Heart right ventricle (tissue), 16 donors: ENCODE results near the gene CDT1. TPM values are rescaled to one million over a fixed set of nuclear protein-coding genes. Genes with fewer than 3 reads are reported as not detected.
"Not testable (repeated sequence)": the region's sequence is repeated elsewhere in the genome, so short reads cannot be mapped to it uniquely, and the experiment has no call there.

Experiments
- ATAC-seq, 8 donors: fragments of 200-7000 bp; cut with Tn5 transposase; one replicate each; pipeline ENCODE4 v1.9.1; 2020; ENCODE audit warnings: mild to moderate bottlenecking in 8 of 8, moderate library complexity in 8 of 8, moderate number of reproducible peaks in 1 of 8
- DNase-seq, 2 donors: peaks; one replicate each; pipeline ENCODE4 v3.0.0-alpha.2; 2020
- H3K27ac ChIP-seq, 10 donors: fragments of 200-600 bp; sonication (generic) in 2 of 10; one replicate each; pipeline versions ENCODE4 v1.5.0 to v1.8.0; 2020 to 2022; ENCODE audit warnings: mild to moderate bottlenecking in 3 of 10
- H3K27me3 ChIP-seq, 7 donors: fragments of 200-600 bp; one replicate each; pipeline ENCODE4 v1.8.0; 2021 to 2022; ENCODE audit warnings: mild to moderate bottlenecking in 2 of 7
- H3K36me3 ChIP-seq, 9 donors: fragments of 200-600 bp; sonication (generic) in 1 of 9; one replicate each; pipeline versions ENCODE4 v1.5.0 to v1.8.0; 2020 to 2022; ENCODE audit warnings: mild to moderate bottlenecking in 2 of 9
- H3K4me1 ChIP-seq, 9 donors: fragments of 200-600 bp; sonication (generic) in 1 of 9; one replicate each; pipeline versions ENCODE4 v1.5.0 to v1.8.0; 2020 to 2022; ENCODE audit warnings: mild to moderate bottlenecking in 4 of 9
- H3K4me3 ChIP-seq, 10 donors: fragments of 200-600 bp; sonication (generic) in 2 of 10; one replicate each; pipeline versions ENCODE4 v1.5.0 to v1.8.0; 2020 to 2022; ENCODE audit warnings: mild to moderate bottlenecking in 7 of 10, moderate library complexity in 2 of 10
- H3K9me3 ChIP-seq, 11 donors: fragments of 200-600 bp in 10 of 11; sonication (generic) in 2 of 11; one replicate each; pipeline versions ENCODE4 v1.5.0 to v1.8.0; 2013 to 2022; ENCODE audit warnings: mild to moderate bottlenecking in 2 of 11, control low read depth in 1 of 11, moderate library complexity in 1 of 11
- CTCF ChIP-seq, 9 donors: fragments of 200-600 bp; sonication (generic) in 2 of 9; IDR thresholded peaks; one replicate each; pipeline versions ENCODE4 v1.5.0 to v1.8.0; 2021 to 2022; ENCODE audit warnings: antibody characterized with exemption in 9 of 9, mild to moderate bottlenecking in 5 of 9, moderate library complexity in 1 of 9
- WGBS, 2 donors: extraction: QIAGEN DNeasy Blood & Tissue Kit; methylation state at CpG; one replicate each; pipeline ENCODE4 v1.1.7; 2013; ENCODE audit warnings: inconsistent platforms in 1 of 2; 5-methylcytosine and 5-hydroxymethylcytosine counted together
- intact Hi-C, 10 donors: fragments of 100-400 bp; cut with DNase I; formaldehyde crosslinking; loops; one replicate each; pipeline versions ENCODE4 v1.11.1 to v1.14.2; 2022
- polyA plus RNA-seq, 2 donors: library from polyadenylated mRNA; stranded (reverse); fragments of 200-250 nt; gene quantifications; one replicate each; pipeline ENCODE4 v1.2.3, GENCODE V29; 2013
- total RNA-seq, 10 donors: library from RNA; stranded (reverse); fragmentation: NEBNext Ultra II Directional in 3 of 10; extraction: Animal tissue kit (Norgen Biotek cat#: 25700) in 3 of 10; gene quantifications; one replicate each; pipeline versions ENCODE4 v1.2.1 to v1.2.4, GENCODE V29; 2021 to 2023
- donor health status: Arrhythmogenic right ventricular cardiomyopathy.
- donor health status: ischemic (EF 13 %, LVEDD 7.1; RV severe dilation, severe dysfunction).
- donor health status: healthy with polysubstance abuse.
- donor health status: DM: no; HTN: yes; CAD: no.
- donor health status: DM: no; HTN: no; CAD: no.
- donor health status: ischemic (EF 25% LVEDD 6.9; RV normal size, moderate dysfunction).
- donor health status: ischemic (EF 25% LVEDD 5.7; RV mildly dilated, moderate dysfunction).
- donor health status: healthy.
- donor health status: DM: yes; HTN: yes; CAD: no.
- donor health status: Ischemic cardiomyopathy.
- donor health status: ischemic (EF 35%, LVEDD 5.7; RV mildly dilated, moderate dysfunction).
- donor health status: nonischemic (EF 11% LVEDD 7.7; RV severe dilation, severe dysfunction).
- donor health status: DM: yes; HTN: yes; CAD: no.
- donor health status: PGD.
- donor health status: ischemic (EF 29% LVEDD 5.4; RV normal size, mild dysfunction).
- donor health status: nonischemic (EF 23%, LVEDD 6.1; RV moderate dilation, normal function).

CDT1 gene
- total and polyA plus RNA-seq, 12 donors: 0.15 to 2.6 (median 0.35) TPM

- ATAC-seq (no peak), DNase-seq (no peak)
- intact Hi-C loops: loop anchor here in 1 of 10 donors (1.0 kb wide), 1 partner anchor 17 kb away; no protein-coding TSS in a partner anchor
- 89 to 90% methylated on average over 20 of the region's 20 CpGs for WGBS, 2 donors
- Histone ChIP-seq H3K4me1 (no peaks in the 10 kb centered on the region), H3K27ac (no peak overlapping the region), H3K36me3 (peaks cover 0 to 40% (median 7%) of the 10 kb centered on the region in 9 donors), H3K4me3 (no peak overlapping the region), H3K27me3 (no peaks in the 10 kb centered on the region), H3K9me3 (no peaks in the 10 kb centered on the region)
- no peak for TF ChIP-seq CTCF (IDR thresholded peaks at IDR 0.05)
Measured at GRCh38 chr16:88820385-88821025, 16.9 kb downstream of the CDT1 start.

GRCh38 chr16:88821168-88821850 lies 17.7 kb downstream of the CDT1 start:
- H3K27ac ChIP-seq: no peak overlapping the region
- DNase-seq (no peak), ATAC-seq (no peak)
- peaks cover 0 to 45% (median 7%) of the 10 kb centered on the region in 9 donors for H3K36me3 ChIP-seq
- no peaks in the 10 kb centered on the region for H3K4me1 ChIP-seq
- H3K9me3 ChIP-seq: no peaks in the 10 kb centered on the region
- no peak overlapping the region for H3K4me3 ChIP-seq
- WGBS, 2 donors: 82 to 93% methylated on average over 22 of the region's 22 CpGs
- TF ChIP-seq CTCF (IDR thresholded peaks at IDR 0.05): no peak
- intact Hi-C loops: no loop called here
- no peaks in the 10 kb centered on the region for H3K27me3 ChIP-seq

GRCh38 chr16:88822281-88823040 lies 18.9 kb downstream of the CDT1 start:
- H3K9me3 ChIP-seq: no peaks in the 10 kb centered on the region
- intact Hi-C loops: no loop called here
- no peak for ATAC-seq
- H3K36me3 ChIP-seq: peaks cover 0 to 56% (median 7%) of the 10 kb centered on the region in 9 donors
- H3K27ac ChIP-seq: no peak overlapping the region
- 96% methylated on average over 24 of the region's 24 CpGs for WGBS, 2 donors
- no peak for DNase-seq
- no peak overlapping the region for H3K4me3 ChIP-seq
- no peaks in the 10 kb centered on the region for H3K4me1 ChIP-seq
- no peaks in the 10 kb centered on the region for H3K27me3 ChIP-seq
- TF ChIP-seq CTCF (IDR thresholded peaks at IDR 0.05): no peak

GRCh38 chr16:88823646-88824045 lies 20.1 kb downstream of the CDT1 start:
- H3K4me1 ChIP-seq, H3K27ac ChIP-seq, H3K27me3 ChIP-seq, DNase-seq, H3K4me3 ChIP-seq, H3K9me3 ChIP-seq, ATAC-seq, intact Hi-C loops: not testable (repeated sequence)
- peaks cover 0 to 68% (median 7%) of the 10 kb centered on the region in 9 donors for H3K36me3 ChIP-seq
- WGBS, 2 donors: 99% methylated on average over 21 to 28 of the region's 31 CpGs
